ENCODE measurements around the gene CPSF3.

The CPSF3 gene

GRCh38 chr2:9518780-9519179 lies 95.3 kb downstream of the CPSF3 start:
- TF ChIP-seq, protein P1, sequence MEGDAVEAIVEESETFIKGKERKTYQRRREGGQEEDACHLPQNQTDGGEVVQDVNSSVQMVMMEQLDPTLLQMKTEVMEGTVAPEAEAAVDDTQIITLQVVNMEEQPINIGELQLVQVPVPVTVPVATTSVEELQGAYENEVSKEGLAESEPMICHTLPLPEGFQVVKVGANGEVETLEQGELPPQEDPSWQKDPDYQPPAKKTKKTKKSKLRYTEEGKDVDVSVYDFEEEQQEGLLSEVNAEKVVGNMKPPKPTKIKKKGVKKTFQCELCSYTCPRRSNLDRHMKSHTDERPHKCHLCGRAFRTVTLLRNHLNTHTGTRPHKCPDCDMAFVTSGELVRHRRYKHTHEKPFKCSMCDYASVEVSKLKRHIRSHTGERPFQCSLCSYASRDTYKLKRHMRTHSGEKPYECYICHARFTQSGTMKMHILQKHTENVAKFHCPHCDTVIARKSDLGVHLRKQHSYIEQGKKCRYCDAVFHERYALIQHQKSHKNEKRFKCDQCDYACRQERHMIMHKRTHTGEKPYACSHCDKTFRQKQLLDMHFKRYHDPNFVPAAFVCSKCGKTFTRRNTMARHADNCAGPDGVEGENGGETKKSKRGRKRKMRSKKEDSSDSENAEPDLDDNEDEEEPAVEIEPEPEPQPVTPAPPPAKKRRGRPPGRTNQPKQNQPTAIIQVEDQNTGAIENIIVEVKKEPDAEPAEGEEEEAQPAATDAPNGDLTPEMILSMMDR (IDR thresholded peaks at IDR 0.05), result no peak
- Histone ChIP-seq H3K27ac (no peak overlapping the region), H3K4me3 (no peak overlapping the region)
- no peak for DNase-seq (ENCODE audit: low spot score)

- DNase-seq (ENCODE audit: low spot score), result no peak
- H3K27ac ChIP-seq, result no peak overlapping the region
- H3K4me3 ChIP-seq, result no peak overlapping the region
- TF ChIP-seq, protein P1 (IDR thresholded peaks at IDR 0.05), result no peak
Measured at GRCh38 chr2:9519250-9519649, 95.8 kb downstream of the CPSF3 start.

Data from coronary artery (tissue), 2 donors.